HepG2 (cell line): ENCODE data around the gene TBATA. TPM values are rescaled to one million over a fixed set of nuclear protein-coding genes. Genes with fewer than 3 reads are reported as not detected.

Experiments
- ARID2 ChIP-seq: sonication (generic); formaldehyde crosslinking; IDR thresholded peaks from 2 replicates; pipeline ENCODE4 v1.8.1; 2022; ENCODE audit warnings: mild to moderate bottlenecking, missing genetic modification reagents, borderline replicate concordance
- BORCS8-MEF2B ChIP-seq: sonication (generic); formaldehyde crosslinking; IDR thresholded peaks from 2 replicates; pipeline ENCODE4 v1.8.0; 2022; ENCODE audit warnings: mild to moderate bottlenecking, missing genetic modification reagents
- HMG20B ChIP-seq: conservative IDR thresholded peaks from 2 replicates; pipeline ENCODE4 v1.6.1; 2016; ENCODE audit warnings: missing genetic modification reagents, missing compliant biosample characterization
- HNRNPL ChIP-seq: fragments of 200-400 bp; formaldehyde crosslinking; IDR thresholded peaks from 2 replicates; pipeline ENCODE4 v1.6.1; 2017; ENCODE audit warnings: mild to moderate bottlenecking, low read depth, low read length
- HOXA3 ChIP-seq: sonication (generic); formaldehyde crosslinking; IDR thresholded peaks from 2 replicates; pipeline ENCODE4 v1.5.0; 2020; ENCODE audit warnings: missing genetic modification reagents
- MED13 ChIP-seq: sonication (generic); formaldehyde crosslinking; IDR thresholded peaks from 2 replicates; pipeline ENCODE4 v1.5.0; 2020; ENCODE audit warnings: missing genetic modification reagents
- NCOA1 ChIP-seq: sonication (generic); formaldehyde crosslinking; IDR thresholded peaks from 2 replicates; pipeline ENCODE4 v1.9.0; 2021; ENCODE audit warnings: missing genetic modification reagents
- SMC3 ChIP-seq: IDR thresholded peaks from 2 replicates; pipeline ENCODE4 v1.6.1; 2011; ENCODE audit warnings: low read length, improper control_type of control experiment
- TBX3 ChIP-seq: fragments of 450-650 bp; IDR thresholded peaks from 2 replicates; pipeline ENCODE4 v1.6.1; 2017; ENCODE audit warnings: antibody characterized with exemption, mild to moderate bottlenecking, inconsistent platforms, borderline replicate concordance
- ZFP62 ChIP-seq: sonication (generic); formaldehyde crosslinking; IDR thresholded peaks from 2 replicates; pipeline ENCODE4 v1.4.0; 2020; ENCODE audit warnings: missing genetic modification reagents
- ZNF333 ChIP-seq: sonication (generic); formaldehyde crosslinking; IDR thresholded peaks from 2 replicates; pipeline ENCODE4 v1.4.0; 2020; ENCODE audit warnings: mild to moderate bottlenecking, missing genetic modification reagents, borderline replicate concordance
- ZNF34 ChIP-seq: sonication (generic); formaldehyde crosslinking; IDR thresholded peaks from 2 replicates; pipeline ENCODE4 v1.4.0; 2020; ENCODE audit warnings: mild to moderate bottlenecking, missing genetic modification reagents, borderline replicate concordance
- ZNF501 ChIP-seq: sonication (generic); formaldehyde crosslinking; IDR thresholded peaks from 2 replicates; pipeline ENCODE4 v1.5.1; 2020; ENCODE audit warnings: mild to moderate bottlenecking, moderate library complexity, missing genetic modification reagents
- ZNF563 ChIP-seq: sonication (generic); formaldehyde crosslinking; IDR thresholded peaks from 2 replicates; pipeline ENCODE4 v1.8.0; 2022; ENCODE audit warnings: mild to moderate bottlenecking, moderate library complexity, missing genetic modification reagents
- ZNF572 ChIP-seq: sonication (generic); formaldehyde crosslinking; IDR thresholded peaks from 2 replicates; pipeline ENCODE4 v1.5.1; 2020; ENCODE audit warnings: mild to moderate bottlenecking, missing genetic modification reagents
- ZNF598 ChIP-seq: sonication (generic); formaldehyde crosslinking; IDR thresholded peaks from 2 replicates; pipeline ENCODE4 v1.5.1; 2020; ENCODE audit warnings: mild to moderate bottlenecking, missing genetic modification reagents, borderline replicate concordance
- ZNF713 ChIP-seq: sonication (generic); formaldehyde crosslinking; IDR thresholded peaks from 2 replicates; pipeline ENCODE4 v1.4.0; 2020; ENCODE audit warnings: mild to moderate bottlenecking, missing genetic modification reagents
- ZNF746 ChIP-seq: sonication (generic); formaldehyde crosslinking; IDR thresholded peaks from 2 replicates; pipeline ENCODE4 v1.8.0; 2022; ENCODE audit warnings: mild to moderate bottlenecking, missing genetic modification reagents
- polyA plus RNA-seq, 8 experiments: library from polyadenylated mRNA; depleted of rRNA in 3 of 8; stranded (reverse) in 7 of 8; unstranded in 1 of 8; fragments of >200 nt; fragmentation: Illumina TruSeq in 4 of 8; extraction: Trizol in 4 of 8; gene quantifications; 2 replicates each; pipeline versions ENCODE4 v1.2.1 to v1.2.3, GENCODE V29; 2011 to 2016; ENCODE audit warnings: low read depth in 4 of 8, missing spikeins in 1 of 8, mixed read lengths in 1 of 8; ENCODE audit not compliant: insufficient read depth in 1 of 8
- total RNA-seq, 5 experiments: library from RNA; depleted of rRNA; stranded (reverse); fragments of >200 nt; fragmentation: Illumina TruSeq; extraction: Trizol; gene quantifications; 2 replicates each; pipeline ENCODE4 v1.2.3, GENCODE V29; 2016; ENCODE audit warnings: low read depth in 1 of 5
- TF ChIP-seq, protein P1 (sequence below): sonication (generic); formaldehyde crosslinking; IDR thresholded peaks from 2 replicates; pipeline ENCODE4 v1.5.1; 2020; ENCODE audit warnings: mild to moderate bottlenecking, moderate library complexity, missing genetic modification reagents
- TF ChIP-seq, protein P2 (sequence below): sonication (generic); formaldehyde crosslinking; IDR thresholded peaks from 2 replicates; pipeline ENCODE4 v1.4.0; 2020; ENCODE audit warnings: missing genetic modification reagents
- TF ChIP-seq, protein P3 (sequence below): IDR thresholded peaks from 2 replicates; pipeline ENCODE4 v1.6.1; 2016; ENCODE audit warnings: mild to moderate bottlenecking
- TF ChIP-seq, protein P4 (sequence below): IDR thresholded peaks from 2 replicates; pipeline ENCODE4 v1.6.1; 2016
- TF ChIP-seq, protein P5 (sequence below): sonication (generic); formaldehyde crosslinking; IDR thresholded peaks from 2 replicates; pipeline ENCODE4 v1.4.0; 2020; ENCODE audit warnings: mild to moderate bottlenecking, missing genetic modification reagents
- TF ChIP-seq, protein P6 (sequence below): IDR thresholded peaks from 2 replicates; pipeline ENCODE4 v1.6.1; 2016; ENCODE audit warnings: missing compliant biosample characterization, missing genetic modification reagents, borderline replicate concordance

Gene TBATA
- total and polyA plus RNA-seq, 2 of the 13 experiments (the other 11 are each of a cell fraction or from before 2014, with no cell fraction given) = not detected

DNA sequence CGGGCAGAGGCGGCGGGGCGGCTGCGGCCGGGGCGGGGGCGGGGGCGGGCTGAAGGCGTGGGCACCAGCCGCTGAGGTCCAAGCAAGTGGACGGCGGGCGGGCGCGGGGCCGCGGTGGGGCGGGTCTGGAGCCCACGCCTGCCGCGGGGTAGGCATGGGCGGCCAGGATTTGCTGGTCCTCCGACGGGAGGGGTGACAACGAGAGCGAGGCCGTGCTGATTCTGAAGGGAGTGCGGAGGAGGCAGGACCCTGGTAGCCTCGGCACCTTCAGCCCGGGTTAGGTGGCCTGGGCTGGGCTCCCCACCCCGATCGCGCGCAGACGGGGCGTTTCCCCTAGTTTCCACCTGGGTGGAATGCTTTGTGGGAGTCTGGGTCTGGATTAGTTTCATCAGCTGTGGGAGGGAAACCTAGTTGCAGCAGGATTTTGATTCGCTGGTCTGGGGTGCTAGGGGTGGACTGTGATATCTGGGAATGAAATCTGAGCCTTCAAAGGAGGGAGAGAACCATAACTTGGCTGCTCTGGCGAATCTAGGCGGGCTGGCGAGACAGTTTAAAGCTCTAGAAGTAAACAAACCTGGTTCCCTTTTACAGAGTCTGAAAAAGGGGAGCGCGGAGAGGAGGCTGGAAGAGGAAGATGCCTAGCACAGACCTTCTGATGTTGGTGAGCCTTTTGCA lies 31.2 kb upstream of the TBATA start (continued):
- TF ChIP-seq, protein P1, sequence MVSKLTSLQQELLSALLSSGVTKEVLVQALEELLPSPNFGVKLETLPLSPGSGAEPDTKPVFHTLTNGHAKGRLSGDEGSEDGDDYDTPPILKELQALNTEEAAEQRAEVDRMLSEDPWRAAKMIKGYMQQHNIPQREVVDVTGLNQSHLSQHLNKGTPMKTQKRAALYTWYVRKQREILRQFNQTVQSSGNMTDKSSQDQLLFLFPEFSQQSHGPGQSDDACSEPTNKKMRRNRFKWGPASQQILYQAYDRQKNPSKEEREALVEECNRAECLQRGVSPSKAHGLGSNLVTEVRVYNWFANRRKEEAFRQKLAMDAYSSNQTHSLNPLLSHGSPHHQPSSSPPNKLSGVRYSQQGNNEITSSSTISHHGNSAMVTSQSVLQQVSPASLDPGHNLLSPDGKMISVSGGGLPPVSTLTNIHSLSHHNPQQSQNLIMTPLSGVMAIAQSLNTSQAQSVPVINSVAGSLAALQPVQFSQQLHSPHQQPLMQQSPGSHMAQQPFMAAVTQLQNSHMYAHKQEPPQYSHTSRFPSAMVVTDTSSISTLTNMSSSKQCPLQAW (CRISPR knock-in tag) = 0 out of 2 replicates have a peak, but pooled peaks have one; percentile 17
- TF ChIP-seq ZNF598 (no peak), ZNF746 (CRISPR knock-in tag) (no peak), SMC3 (no peak), HOXA3 (CRISPR knock-in tag) (0 out of 2 replicates have a peak, but pooled peaks have one; percentile 3), ZNF563 (CRISPR knock-in tag) (0 out of 2 replicates have a peak, but pooled peaks have one; percentile 6), ZNF713 (no peak), NCOA1 (CRISPR knock-in tag) (no peak), ZNF333 (CRISPR knock-in tag) (no peak), HNRNPL (no peak), TBX3 (no peak), MED13 (CRISPR knock-in tag) (no peak; the same call in none of the 2 replicates), BORCS8-MEF2B (peak; percentile 3; the same call in 1 of the 2 replicates), ZNF572 (CRISPR knock-in tag) (no peak), ZNF34 (CRISPR knock-in tag) (no peak), ZNF501 (CRISPR knock-in tag) (no peak), ARID2 (CRISPR knock-in tag) (0 out of 2 replicates have a peak, but pooled peaks have one; percentile 24), ZFP62 (CRISPR knock-in tag) (no peak), HMG20B (CRISPR knock-in tag) (no peak)
- TF ChIP-seq, protein P2, sequence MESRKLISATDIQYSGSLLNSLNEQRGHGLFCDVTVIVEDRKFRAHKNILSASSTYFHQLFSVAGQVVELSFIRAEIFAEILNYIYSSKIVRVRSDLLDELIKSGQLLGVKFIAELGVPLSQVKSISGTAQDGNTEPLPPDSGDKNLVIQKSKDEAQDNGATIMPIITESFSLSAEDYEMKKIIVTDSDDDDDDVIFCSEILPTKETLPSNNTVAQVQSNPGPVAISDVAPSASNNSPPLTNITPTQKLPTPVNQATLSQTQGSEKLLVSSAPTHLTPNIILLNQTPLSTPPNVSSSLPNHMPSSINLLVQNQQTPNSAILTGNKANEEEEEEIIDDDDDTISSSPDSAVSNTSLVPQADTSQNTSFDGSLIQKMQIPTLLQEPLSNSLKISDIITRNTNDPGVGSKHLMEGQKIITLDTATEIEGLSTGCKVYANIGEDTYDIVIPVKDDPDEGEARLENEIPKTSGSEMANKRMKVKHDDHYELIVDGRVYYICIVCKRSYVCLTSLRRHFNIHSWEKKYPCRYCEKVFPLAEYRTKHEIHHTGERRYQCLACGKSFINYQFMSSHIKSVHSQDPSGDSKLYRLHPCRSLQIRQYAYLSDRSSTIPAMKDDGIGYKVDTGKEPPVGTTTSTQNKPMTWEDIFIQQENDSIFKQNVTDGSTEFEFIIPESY = no peak
- TF ChIP-seq, protein P3, sequence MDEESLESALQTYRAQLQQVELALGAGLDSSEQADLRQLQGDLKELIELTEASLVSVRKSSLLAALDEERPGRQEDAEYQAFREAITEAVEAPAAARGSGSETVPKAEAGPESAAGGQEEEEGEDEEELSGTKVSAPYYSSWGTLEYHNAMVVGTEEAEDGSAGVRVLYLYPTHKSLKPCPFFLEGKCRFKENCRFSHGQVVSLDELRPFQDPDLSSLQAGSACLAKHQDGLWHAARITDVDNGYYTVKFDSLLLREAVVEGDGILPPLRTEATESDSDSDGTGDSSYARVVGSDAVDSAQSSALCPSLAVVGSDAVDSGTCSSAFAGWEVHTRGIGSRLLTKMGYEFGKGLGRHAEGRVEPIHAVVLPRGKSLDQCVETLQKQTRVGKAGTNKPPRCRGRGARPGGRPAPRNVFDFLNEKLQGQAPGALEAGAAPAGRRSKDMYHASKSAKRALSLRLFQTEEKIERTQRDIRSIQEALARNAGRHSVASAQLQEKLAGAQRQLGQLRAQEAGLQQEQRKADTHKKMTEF (CRISPR knock-in tag) = no peak
- TF ChIP-seq, protein P4, sequence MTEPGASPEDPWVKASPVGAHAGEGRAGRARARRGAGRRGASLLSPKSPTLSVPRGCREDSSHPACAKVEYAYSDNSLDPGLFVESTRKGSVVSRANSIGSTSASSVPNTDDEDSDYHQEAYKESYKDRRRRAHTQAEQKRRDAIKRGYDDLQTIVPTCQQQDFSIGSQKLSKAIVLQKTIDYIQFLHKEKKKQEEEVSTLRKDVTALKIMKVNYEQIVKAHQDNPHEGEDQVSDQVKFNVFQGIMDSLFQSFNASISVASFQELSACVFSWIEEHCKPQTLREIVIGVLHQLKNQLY = no peak
- TF ChIP-seq, protein P5, sequence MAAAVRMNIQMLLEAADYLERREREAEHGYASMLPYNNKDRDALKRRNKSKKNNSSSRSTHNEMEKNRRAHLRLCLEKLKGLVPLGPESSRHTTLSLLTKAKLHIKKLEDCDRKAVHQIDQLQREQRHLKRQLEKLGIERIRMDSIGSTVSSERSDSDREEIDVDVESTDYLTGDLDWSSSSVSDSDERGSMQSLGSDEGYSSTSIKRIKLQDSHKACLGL (CRISPR knock-in tag) = no peak
- TF ChIP-seq, protein P6, sequence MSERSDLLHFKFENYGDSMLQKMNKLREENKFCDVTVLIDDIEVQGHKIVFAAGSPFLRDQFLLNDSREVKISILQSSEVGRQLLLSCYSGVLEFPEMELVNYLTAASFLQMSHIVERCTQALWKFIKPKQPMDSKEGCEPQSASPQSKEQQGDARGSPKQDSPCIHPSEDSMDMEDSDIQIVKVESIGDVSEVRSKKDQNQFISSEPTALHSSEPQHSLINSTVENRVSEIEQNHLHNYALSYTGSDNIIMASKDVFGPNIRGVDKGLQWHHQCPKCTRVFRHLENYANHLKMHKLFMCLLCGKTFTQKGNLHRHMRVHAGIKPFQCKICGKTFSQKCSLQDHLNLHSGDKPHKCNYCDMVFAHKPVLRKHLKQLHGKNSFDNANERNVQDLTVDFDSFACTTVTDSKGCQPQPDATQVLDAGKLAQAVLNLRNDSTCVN = 0 out of 2 replicates have a peak, but pooled peaks have one; percentile 21
